Subcutaneous adipose tissue (tissue), 4 donors: ENCODE data around the gene DCP2. TPM values are rescaled to one million over a fixed set of nuclear protein-coding genes. Genes with fewer than 3 reads are reported as not detected.

Experiments used
- total RNA-seq, 4 donors: library from RNA; depleted of rRNA; stranded (reverse); fragments of >200 nt; gene quantifications; one replicate each; pipeline ENCODE4 v1.1.0, GENCODE V29; 2016
- TF ChIP-seq, protein P1 (sequence below): fragments of 450-650 bp; IDR thresholded peaks from one replicate; pipeline ENCODE4 v1.5.1; 2016; ENCODE audit warnings: low read depth, mild to moderate bottlenecking, control low read depth, antibody characterized with exemption, moderate library complexity

DCP2 gene
- total RNA-seq, 4 donors from 2014 or later: 36.2 to 55.9 (median 36.7) TPM

DNA sequence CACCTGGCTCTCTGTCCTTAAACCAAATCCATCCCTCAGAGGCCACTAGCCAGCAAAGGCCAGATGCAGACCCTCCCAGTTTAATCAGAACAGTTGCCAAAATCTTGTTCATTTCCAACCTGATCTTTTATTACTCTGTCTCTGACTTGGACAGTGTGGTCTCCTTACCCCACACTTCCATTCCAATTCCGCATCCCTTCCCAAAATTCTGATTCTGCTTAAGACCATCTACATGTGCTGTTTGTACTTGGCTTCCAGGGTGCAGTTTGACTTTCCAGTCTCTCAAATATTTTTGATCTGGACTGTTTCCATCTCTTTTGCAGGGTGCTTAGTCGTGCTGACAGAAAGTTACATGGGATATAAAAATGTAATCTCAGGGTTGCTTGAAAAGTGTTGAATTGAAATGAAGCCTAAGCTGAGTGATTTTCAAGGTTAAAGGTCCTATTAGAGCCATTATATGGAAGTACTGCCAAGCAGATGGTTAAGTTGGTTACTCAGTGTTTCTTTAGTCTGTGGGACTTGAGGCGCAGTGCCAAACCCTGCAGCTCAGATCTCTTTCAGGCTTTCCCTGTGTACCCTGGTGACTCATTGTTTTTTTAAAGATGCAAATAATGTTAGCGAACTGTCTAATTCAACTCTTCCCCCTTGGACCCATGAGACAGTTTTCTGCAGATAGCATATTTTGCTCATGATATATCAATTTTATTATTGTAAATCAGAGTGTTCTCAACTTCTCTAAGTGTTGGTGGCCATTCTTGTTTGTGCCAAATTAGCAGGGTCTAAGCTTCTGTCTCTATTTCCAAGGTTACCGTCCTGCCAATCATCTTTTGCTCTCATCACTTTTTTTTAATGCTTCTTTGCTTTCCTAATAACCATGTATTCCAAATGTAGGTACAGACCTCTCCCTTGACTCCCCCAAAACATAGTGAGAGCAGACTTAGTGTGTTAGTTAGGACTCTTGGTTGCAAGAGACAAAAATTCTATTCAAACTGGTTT, 18.2 kb upstream of the DCP2 start:
- TF ChIP-seq, protein P1, sequence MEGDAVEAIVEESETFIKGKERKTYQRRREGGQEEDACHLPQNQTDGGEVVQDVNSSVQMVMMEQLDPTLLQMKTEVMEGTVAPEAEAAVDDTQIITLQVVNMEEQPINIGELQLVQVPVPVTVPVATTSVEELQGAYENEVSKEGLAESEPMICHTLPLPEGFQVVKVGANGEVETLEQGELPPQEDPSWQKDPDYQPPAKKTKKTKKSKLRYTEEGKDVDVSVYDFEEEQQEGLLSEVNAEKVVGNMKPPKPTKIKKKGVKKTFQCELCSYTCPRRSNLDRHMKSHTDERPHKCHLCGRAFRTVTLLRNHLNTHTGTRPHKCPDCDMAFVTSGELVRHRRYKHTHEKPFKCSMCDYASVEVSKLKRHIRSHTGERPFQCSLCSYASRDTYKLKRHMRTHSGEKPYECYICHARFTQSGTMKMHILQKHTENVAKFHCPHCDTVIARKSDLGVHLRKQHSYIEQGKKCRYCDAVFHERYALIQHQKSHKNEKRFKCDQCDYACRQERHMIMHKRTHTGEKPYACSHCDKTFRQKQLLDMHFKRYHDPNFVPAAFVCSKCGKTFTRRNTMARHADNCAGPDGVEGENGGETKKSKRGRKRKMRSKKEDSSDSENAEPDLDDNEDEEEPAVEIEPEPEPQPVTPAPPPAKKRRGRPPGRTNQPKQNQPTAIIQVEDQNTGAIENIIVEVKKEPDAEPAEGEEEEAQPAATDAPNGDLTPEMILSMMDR: no peak

DNA sequence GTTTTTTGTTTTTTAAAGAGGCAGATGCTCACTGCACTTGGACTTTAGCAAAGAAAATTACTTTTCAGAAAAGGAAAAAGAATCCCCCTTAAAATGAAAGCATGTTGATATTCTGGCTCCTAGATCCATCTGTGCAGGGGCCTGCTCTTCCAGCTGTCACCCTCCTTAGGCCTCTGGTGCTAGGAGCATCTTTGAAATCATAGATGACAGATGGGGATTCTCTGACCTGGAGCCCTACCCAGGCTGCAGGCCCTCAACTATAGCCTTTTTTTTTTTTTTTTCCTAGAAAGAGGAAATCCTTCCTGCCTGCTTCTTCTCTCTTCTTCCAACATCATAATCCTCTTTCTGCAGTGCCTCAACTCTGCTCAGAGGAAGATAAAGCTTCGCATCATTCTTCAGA, 16.3 kb upstream of the DCP2 start:
- TF ChIP-seq, protein P1: no peak

DNA sequence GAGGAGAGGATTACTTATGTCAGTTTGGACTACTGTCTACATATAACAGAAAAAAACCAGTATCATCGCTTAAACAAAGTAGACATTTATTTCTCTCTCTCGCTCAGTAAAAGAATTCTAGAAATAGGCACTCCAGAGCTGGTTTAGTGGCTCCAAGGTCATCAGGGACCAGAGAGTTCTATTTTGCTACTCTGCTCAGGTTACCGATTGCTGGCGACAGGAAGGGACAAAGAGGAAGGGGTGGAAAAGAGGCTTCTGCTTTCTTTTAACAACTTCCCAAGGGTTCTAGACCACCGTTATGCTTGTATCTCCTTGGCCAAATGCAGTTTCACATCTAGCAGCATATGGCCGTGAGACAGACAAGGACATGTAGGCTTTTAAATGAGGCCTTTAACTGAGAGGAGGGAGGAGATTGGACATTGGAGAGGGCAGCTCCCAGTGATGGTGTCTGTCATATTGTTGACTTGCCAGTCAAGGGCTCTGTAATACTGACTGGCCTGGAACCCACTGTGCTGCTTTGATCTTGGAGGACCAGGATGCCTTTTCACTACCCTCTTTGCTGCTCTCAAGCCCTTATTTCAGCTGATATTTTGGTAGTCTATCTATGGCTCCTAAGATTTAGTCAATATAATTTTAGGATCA, 15.6 kb upstream of the DCP2 start:
- TF ChIP-seq, protein P1: no peak

DNA sequence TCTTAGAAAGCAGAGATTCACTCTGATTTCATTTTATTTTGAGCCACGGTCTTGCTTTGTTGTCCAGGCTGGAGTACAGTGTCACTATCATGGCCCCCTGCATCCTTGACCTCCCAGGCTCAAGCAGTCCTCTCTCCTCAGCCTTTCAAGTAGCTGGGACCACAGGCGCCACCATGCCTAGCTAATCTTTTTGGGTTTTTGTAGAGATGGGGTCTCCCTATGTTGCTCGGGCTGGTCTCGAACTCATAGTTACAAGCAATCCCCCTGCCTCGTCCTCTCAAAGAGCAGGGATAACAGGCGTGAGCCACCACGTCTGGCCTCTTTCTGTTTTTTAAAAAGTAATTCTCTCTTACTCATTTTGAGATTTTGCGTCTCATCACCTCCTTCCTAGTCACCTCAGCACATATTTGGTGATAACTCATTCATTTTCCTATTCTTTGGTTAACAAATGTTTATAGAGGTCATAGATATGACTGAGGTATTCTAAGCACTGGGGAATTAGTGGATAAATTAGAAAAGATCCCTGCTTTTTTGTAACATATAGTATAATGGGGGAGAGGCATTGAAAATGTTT, 10.8 kb upstream of the DCP2 start:
- TF ChIP-seq, protein P1: no peak

DNA sequence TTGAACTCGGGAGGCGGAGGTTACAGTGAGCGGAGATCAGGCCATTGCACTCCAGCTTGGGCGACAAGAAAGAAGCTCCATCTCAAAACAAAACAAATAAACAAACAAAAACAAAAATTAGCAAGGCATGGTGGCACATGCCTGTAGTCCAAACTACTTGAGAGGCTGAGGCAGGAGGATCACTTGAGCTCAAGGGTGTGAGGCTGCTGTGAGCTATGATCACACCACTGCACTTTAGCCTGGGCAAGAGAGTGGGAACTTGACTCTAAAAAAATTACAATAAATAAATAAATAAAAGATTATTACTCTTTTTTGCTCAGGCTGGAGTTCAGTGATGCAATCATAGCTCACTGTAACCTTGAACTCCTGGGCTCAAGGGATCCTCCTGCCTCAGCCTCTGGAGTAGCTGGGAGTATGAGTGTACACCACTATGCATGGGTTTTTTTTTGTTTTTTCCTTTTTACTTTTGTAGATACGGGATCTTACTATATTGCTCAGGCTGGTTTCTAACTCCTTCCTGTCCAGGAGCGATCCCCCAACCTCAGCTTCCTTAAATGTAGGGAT, 9.0 kb upstream of the DCP2 start:
- TF ChIP-seq, protein P1: no peak

DNA sequence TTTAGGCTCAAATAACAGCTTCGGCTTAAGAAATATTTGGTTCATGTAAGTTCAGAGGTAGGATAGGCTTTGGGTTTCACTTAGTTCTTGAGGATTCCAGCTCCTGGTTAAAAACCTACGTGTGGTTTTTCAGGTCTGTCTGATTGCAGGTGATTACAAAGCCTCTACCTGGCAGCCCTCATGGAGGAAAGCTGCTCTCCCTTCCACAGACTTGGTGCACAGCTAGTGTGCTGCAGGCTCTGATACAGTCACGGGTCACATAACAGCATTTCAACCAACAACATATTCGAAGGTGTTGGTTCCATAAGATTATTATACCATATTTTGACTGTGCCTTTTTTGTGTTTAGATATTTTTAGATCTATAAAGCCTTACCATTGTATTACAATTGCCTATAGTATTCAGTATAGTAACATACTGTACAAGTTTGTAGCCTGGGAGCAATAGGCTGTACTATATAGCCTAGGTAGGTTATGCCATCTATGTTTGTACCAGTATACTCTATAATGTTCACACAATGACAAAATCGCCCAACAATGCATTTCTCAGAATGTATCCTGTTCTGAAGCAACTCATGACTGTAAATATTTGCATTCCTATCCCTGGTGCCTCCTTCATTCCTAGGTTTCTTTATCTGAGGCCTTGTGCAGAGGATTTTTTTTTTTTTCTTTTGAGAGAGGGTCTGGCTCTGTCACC, 8.0 kb upstream of the DCP2 start:
- TF ChIP-seq, protein P1: no peak
